Ascending aorta (tissue), 2 donors: ENCODE results near the gene DCC. TPM values are rescaled to one million over a fixed set of nuclear protein-coding genes. Genes with fewer than 3 reads are reported as not detected.
"Not testable (repeated sequence)": the region's sequence is repeated elsewhere in the genome, so short reads cannot be mapped to it uniquely, and the experiment has no call there.

Experiments used
- DNase-seq, 2 donors: peaks; one replicate each; pipeline ENCODE4 v3.0.0-alpha.2; 2019; ENCODE audit warnings: low spot score in 2 of 2
- H3K27ac ChIP-seq, 2 donors: fragments of 200-600 bp; sonication (generic); one replicate each; pipeline ENCODE4 v1.5.1; 2016 to 2017; ENCODE audit warnings: mild to moderate bottlenecking in 1 of 2
- H3K27me3 ChIP-seq: fragments of 200-600 bp; sonication (generic); one replicate; pipeline ENCODE4 v1.5.1; 2017
- H3K36me3 ChIP-seq, 2 donors: fragments of 200-600 bp; sonication (generic); one replicate each; pipeline ENCODE4 v1.5.1; 2016
- H3K4me1 ChIP-seq, 2 donors: fragments of 200-600 bp; sonication (generic); one replicate each; pipeline ENCODE4 v1.5.1; 2016 to 2017; ENCODE audit warnings: mild to moderate bottlenecking in 1 of 2
- H3K4me3 ChIP-seq, 2 donors: fragments of 200-600 bp; sonication (generic); one replicate each; pipeline ENCODE4 v1.5.1; 2016 to 2017; ENCODE audit warnings: mild to moderate bottlenecking in 1 of 2
- H3K9me3 ChIP-seq, 2 donors: fragments of 200-600 bp; sonication (generic); one replicate each; pipeline ENCODE4 v1.5.1; 2016
- intact Hi-C: fragments of 100-400 bp; cut with DNase I; formaldehyde crosslinking; loops from one replicate; pipeline ENCODE4 v1.15.1; 2023
- total RNA-seq: library from RNA; depleted of rRNA; stranded (reverse); fragments of >200 nt; gene quantifications from one replicate; pipeline ENCODE4 v1.1.0, GENCODE V29; 2016
- TF ChIP-seq, protein P1 (sequence below), 3 experiments: fragments of 200-600 bp in 2 of 3; fragments of 450-650 bp in 1 of 3; sonication (generic) in 2 of 3; IDR thresholded peaks; one replicate each; pipeline ENCODE4 v1.5.1; 2016 to 2019; ENCODE audit warnings: antibody characterized with exemption in 3 of 3, mild to moderate bottlenecking in 1 of 3, moderate library complexity in 1 of 3

Gene DCC
- total RNA-seq, 1 donor from 2014 or later: not detected

DNA sequence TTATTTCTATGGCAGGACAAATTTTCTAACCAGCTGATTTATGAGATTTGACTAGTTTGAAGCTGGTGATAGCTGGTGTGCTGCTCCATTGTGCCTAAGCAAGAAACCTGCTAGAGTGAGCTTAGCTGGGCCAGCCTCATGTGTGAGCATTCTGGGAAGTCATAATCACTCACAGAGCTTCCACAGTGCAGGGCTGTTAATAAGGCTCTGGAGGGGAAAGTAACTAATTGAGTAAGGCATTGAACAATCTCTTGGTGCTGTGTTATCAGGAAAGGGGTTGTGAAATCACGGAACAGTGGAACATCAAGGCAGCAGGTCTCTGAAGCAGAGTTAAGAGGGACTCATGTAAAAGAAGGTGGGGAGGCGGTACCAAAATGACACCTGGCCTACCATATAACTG lies 1111.9 kb downstream of the DCC start:
- no peak for DNase-seq
- Histone ChIP-seq H3K36me3 (no peaks in the 10 kb centered on the region), H3K27ac (no peak overlapping the region), H3K27me3 (no peaks in the 10 kb centered on the region), H3K4me1 (peaks cover 0 to 2% of the 10 kb centered on the region in 2 donors), H3K4me3 (no peak overlapping the region), H3K9me3 (no peaks in the 10 kb centered on the region)
- TF ChIP-seq, protein P1, sequence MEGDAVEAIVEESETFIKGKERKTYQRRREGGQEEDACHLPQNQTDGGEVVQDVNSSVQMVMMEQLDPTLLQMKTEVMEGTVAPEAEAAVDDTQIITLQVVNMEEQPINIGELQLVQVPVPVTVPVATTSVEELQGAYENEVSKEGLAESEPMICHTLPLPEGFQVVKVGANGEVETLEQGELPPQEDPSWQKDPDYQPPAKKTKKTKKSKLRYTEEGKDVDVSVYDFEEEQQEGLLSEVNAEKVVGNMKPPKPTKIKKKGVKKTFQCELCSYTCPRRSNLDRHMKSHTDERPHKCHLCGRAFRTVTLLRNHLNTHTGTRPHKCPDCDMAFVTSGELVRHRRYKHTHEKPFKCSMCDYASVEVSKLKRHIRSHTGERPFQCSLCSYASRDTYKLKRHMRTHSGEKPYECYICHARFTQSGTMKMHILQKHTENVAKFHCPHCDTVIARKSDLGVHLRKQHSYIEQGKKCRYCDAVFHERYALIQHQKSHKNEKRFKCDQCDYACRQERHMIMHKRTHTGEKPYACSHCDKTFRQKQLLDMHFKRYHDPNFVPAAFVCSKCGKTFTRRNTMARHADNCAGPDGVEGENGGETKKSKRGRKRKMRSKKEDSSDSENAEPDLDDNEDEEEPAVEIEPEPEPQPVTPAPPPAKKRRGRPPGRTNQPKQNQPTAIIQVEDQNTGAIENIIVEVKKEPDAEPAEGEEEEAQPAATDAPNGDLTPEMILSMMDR (IDR thresholded peaks at IDR 0.05): no peak
- intact Hi-C loops: no loop called here

- H3K4me3 ChIP-seq: no peak overlapping the region
- TF ChIP-seq, protein P1 (IDR thresholded peaks at IDR 0.05): no peak
- intact Hi-C loops: no loop called here
- peaks cover 0 to 6% of the 10 kb centered on the region in 2 donors for H3K4me1 ChIP-seq
- H3K27me3 ChIP-seq: no peaks in the 10 kb centered on the region
- no peaks in the 10 kb centered on the region for H3K9me3 ChIP-seq
- DNase-seq: no peak
- no peaks in the 10 kb centered on the region for H3K36me3 ChIP-seq
- H3K27ac ChIP-seq: no peak overlapping the region
Measured at GRCh38 chr18:53457068-53457467, 1117.1 kb downstream of the DCC start.

- DNase-seq: no peak
- Histone ChIP-seq H3K4me1 (peaks cover 0 to 6% of the 10 kb centered on the region in 2 donors), H3K36me3 (no peaks in the 10 kb centered on the region), H3K9me3 (no peaks in the 10 kb centered on the region), H3K4me3 (no peak overlapping the region), H3K27me3 (no peaks in the 10 kb centered on the region), H3K27ac (no peak overlapping the region)
- intact Hi-C loops: no loop called here
- TF ChIP-seq, protein P1 (IDR thresholded peaks at IDR 0.05): no peak
Measured at GRCh38 chr18:53458268-53458667, 1118.3 kb downstream of the DCC start.

DNA sequence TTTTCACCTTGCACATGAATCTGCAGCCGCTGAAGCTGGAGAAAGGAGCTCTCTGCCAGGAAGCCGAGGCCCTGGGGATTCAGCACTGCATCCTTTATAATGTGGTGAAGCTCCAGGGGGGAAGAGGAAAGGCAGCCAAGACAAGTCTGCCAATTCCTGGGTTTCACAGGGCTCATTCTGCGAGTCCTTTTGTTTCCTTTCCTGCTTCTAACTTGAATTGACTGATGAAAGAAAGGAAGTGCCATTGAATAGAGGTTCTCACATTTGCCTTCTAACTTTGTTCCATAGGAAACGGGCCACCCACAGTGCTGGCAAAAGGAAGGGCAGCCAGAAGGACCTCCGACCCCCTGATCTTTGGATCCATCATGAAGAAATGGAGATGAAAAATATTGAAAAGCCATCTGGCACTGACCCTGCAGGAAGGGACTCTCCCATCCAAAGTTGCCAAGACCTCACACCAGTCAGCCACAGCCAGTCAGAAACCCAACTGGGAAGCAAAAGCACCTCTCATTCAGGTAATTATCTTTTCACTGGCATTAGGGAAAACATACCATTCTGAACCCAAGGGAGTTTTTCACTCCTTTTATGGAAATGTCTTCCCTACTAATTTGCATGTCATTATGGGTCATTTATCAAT lies 1119.1 kb downstream of the DCC start:
- H3K9me3 ChIP-seq: no peaks in the 10 kb centered on the region
- H3K27ac ChIP-seq: no peak overlapping the region
- H3K27me3 ChIP-seq: no peaks in the 10 kb centered on the region
- no peak for DNase-seq
- TF ChIP-seq, protein P1 (IDR thresholded peaks at IDR 0.05): no peak
- no peaks in the 10 kb centered on the region for H3K36me3 ChIP-seq
- intact Hi-C loops: no loop called here
- no peak overlapping the region for H3K4me3 ChIP-seq
- peaks cover 0 to 6% of the 10 kb centered on the region in 2 donors for H3K4me1 ChIP-seq

- intact Hi-C loops: no loop called here
- Histone ChIP-seq H3K27me3 (no peaks in the 10 kb centered on the region), H3K4me1 (no peaks in the 10 kb centered on the region), H3K36me3 (no peaks in the 10 kb centered on the region), H3K9me3 (no peaks in the 10 kb centered on the region), H3K4me3 (no peak overlapping the region), H3K27ac (no peak overlapping the region)
- DNase-seq: no peak
- TF ChIP-seq, protein P1 (IDR thresholded peaks at IDR 0.05): no peak
Measured at GRCh38 chr18:53467756-53468155, 1127.8 kb downstream of the DCC start.

- not testable (repeated sequence) for H3K27me3 ChIP-seq, H3K4me3 ChIP-seq, H3K27ac ChIP-seq
Measured at GRCh38 chr18:53468173-53468572, 1128.2 kb downstream of the DCC start.

More at GRCh38 chr18:53468173-53468572, 1128.2 kb downstream of the DCC start:
- intact Hi-C loops, DNase-seq, H3K36me3 ChIP-seq, H3K9me3 ChIP-seq, H3K4me1 ChIP-seq: not testable (repeated sequence)
